Right cardiac atrium (tissue), 5 donors: ENCODE measurements around the gene CDH4. TPM values are rescaled to one million over a fixed set of nuclear protein-coding genes. Genes with fewer than 3 reads are reported as not detected.

Experiments
- ATAC-seq, 2 donors: fragments of 200-7000 bp; cut with Tn5 transposase; one replicate each; pipeline versions ENCODE4 v1.8.0 to v1.9.1; 2020; ENCODE audit warnings: moderate library complexity in 2 of 2, mild to moderate bottlenecking in 1 of 2
- DNase-seq, 3 donors: peaks; one replicate each; pipeline ENCODE4 v3.0.0-alpha.2; 2020
- H3K27ac ChIP-seq: one replicate; pipeline ENCODE4 v1.5.1; 2013; ENCODE audit warnings: mild to moderate bottlenecking, low read length, control low read depth, moderate library complexity
- H3K27me3 ChIP-seq: one replicate; pipeline ENCODE4 v1.6.1; 2013; ENCODE audit not compliant: control insufficient read depth, insufficient read depth
- H3K4me1 ChIP-seq: one replicate; pipeline ENCODE4 v1.6.1; 2013; ENCODE audit warnings: low read length; ENCODE audit not compliant: control insufficient read depth, insufficient read depth
- H3K4me3 ChIP-seq: one replicate; pipeline ENCODE4 v1.5.1; 2013; ENCODE audit warnings: low read length, control low read depth
- H3K9me3 ChIP-seq: one replicate; pipeline ENCODE4 v1.6.1; 2013; ENCODE audit warnings: low read length; ENCODE audit not compliant: control insufficient read depth
- WGBS: extraction: QIAGEN DNeasy Blood & Tissue Kit; methylation state at CpG from one replicate; pipeline ENCODE4 v1.1.7; 2013; 5-methylcytosine and 5-hydroxymethylcytosine counted together
- intact Hi-C, 4 donors: fragments of 100-400 bp; cut with DNase I; formaldehyde crosslinking; loops; one replicate each; pipeline versions ENCODE4 v1.11.0 to v1.14.0; 2022 to 2023
- polyA plus RNA-seq: library from polyadenylated mRNA; stranded (reverse); fragments of 200-250 nt; gene quantifications from one replicate; pipeline ENCODE4 v1.2.3, GENCODE V29; 2013
- total RNA-seq, 4 donors: library from RNA; stranded (reverse); fragmentation: NEBNext Ultra II Directional; extraction: Animal tissue kit (Norgen Biotek cat#: 25700); gene quantifications; one replicate each; pipeline ENCODE4 v1.2.1, GENCODE V29; 2021
- donor health status: healthy with polysubstance abuse.
- donor health status: DM: no; HTN: yes; CAD: no.
- donor health status: DM: no; HTN: no; CAD: no.
- donor health status: DM: no; HTN: yes; CAD: no; lungs with severe emphysema.
- donor health status: DM: yes; HTN: yes; CAD: no.

Gene CDH4
- total and polyA plus RNA-seq, 5 donors: 0.21 to 1.0 (median 0.39) TPM

DNA sequence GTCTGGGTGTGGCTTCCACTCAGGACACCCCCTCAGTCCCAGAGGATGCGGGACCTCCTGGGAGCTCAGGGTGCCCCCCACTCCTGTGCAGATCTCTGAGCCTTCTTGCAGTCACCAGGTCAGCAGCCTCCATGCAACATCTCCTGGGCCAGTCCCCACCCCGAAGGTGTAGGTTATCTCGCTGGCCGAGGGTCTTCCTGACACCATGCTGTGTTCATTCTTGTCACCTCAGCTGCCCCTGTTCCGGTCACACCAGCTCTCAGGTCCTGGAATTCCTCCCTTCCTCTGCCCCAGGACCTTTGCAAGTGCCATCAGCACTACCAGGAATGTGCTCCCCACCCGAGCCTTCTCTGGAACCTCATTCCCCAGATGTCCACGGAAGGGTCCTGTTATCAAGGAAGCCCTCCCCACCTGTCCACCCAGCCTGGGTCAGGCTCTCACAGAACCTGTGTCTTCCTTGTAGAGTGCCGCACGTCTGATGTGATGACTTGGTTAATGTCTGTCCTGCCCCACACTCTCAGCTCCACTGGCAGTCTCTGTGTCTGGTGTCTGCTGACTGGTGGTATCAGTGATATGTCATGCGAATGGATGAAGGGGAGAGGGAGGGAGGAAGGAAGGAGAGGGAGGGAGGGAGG, 484.1 kb downstream of the CDH4 start:
- DNase-seq (peak in 2 of 3 donors; percentile 2 to 33), ATAC-seq (no peak)
- no peak overlapping the region for H3K27ac ChIP-seq
- 42% methylated on average over 10 of the region's 10 CpGs for WGBS
- H3K4me3 ChIP-seq: no peak overlapping the region
- H3K27me3 ChIP-seq: no peaks in the 10 kb centered on the region
- H3K9me3 ChIP-seq: no peaks in the 10 kb centered on the region
- no peaks in the 10 kb centered on the region for H3K4me1 ChIP-seq
- intact Hi-C loops: no loop called here

DNA sequence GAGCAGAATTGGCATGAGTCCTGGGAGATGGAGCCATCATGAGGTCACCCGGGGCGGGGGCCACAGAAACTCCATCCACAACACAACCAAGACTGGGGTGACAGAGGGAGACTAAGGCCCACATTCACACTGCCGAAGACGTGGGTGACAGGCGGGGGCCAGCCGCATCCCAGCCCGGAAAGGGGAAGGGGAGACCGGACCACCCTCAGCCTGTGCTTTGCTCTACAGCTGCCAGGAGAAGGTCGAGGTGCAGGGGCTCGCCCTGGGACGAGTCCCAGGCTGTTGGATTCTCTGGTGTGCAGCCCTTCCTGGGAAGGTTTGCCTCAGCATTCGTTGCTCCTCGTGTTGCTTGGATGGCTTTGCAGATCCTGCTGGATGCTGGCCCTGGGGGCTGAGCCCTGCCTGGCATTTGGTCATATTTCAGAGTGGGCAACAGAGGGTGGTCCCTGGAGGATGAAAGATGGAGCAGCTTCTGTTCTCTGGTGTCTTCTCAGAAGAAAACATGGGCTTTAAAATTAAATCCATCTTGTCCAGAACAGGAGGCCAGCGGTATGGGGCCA, 484.8 kb downstream of the CDH4 start:
- Histone ChIP-seq H3K4me3 (no peak overlapping the region), H3K27me3 (no peaks in the 10 kb centered on the region), H3K27ac (no peak overlapping the region), H3K9me3 (no peaks in the 10 kb centered on the region), H3K4me1 (no peaks in the 10 kb centered on the region)
- 66% methylated on average over 14 of the region's 14 CpGs for WGBS
- intact Hi-C loops: no loop called here
- ATAC-seq (no peak), DNase-seq (peak in 1 of 3 donors; percentile 22)

DNA sequence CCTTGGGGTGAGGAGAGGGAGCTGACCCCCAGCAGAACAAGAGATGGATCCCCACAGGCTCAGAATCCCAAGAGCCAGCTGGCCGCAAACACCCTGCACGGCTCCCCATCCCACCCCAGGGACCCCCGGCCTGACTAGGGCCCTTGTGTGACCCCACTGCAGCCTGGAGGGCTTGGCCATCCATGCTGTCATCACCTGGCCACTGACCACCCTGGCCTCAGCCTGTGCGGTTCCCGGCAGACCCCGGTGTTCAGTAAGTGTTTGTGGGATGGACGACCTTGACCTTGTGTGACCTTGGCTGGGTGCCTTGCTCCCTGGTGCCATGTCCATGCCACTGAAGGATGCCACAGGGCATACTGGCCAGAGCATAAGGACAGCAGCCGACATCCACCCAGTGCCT, 485.3 kb downstream of the CDH4 start:
- Histone ChIP-seq H3K9me3 (no peaks in the 10 kb centered on the region), H3K27ac (no peak overlapping the region), H3K27me3 (no peaks in the 10 kb centered on the region), H3K4me3 (no peak overlapping the region), H3K4me1 (no peaks in the 10 kb centered on the region)
- intact Hi-C loops: no loop called here
- no peak for ATAC-seq
- DNase-seq: peak in 1 of 3 donors; percentile 18
- WGBS: 78% methylated on average over 8 of the region's 8 CpGs

DNA sequence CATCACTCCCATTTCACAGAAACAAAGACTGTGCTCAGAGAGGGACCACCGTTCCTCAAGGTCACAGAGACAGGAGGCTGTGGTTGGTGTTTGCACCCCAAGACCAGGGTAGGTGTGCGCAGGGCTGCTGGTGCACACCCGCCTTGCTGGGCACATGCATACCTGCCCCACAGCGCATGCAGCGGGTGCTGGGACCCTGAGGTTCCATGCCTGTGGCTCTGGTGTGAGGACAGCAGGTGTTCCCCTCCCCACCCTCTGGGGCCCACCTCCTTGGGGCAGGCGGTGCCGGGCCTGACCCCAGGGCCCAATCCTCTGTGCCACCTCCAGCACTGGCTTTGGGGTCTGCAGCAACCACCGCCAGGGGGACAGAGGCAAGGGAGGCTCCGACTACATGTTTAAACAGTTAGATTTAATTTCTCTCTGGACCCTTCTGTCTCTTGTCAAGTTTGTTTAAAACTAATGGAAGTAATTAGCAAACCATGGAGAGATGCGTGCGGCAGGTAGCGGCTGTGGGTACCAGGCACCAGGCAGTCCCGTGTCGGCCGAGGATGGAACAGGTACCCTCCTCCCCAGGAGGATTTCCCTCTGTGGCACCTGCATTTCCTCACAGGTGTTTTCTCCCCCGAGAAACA, 485.9 kb downstream of the CDH4 start:
- Histone ChIP-seq H3K4me3 (no peak overlapping the region), H3K27me3 (no peaks in the 10 kb centered on the region)

DNA sequence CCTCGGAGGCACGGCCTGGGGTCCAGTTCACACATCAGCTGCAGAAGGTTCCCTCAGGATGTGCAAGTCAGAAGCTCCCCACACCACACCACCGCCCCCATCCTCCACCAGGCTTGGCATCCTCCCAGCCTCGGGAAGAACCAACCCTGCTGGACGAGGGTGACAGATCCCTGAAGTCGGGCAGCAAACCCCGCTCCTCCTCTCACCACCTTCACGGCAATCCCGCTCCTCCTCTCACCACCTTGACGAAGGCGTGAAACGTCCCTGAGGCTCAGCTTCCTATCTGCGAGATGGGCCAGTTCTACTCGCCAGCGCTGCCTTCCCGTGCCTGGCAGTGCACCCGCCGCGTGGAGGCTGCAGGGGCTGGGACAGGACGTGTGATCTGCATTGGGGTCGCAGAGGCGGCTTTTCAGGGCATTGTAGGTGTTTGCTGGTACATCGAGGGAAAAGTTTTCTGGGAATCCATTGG, 486.6 kb downstream of the CDH4 start:
- 70% methylated on average over 23 of the region's 23 CpGs for WGBS
- no peak overlapping the region for H3K27ac ChIP-seq
- H3K9me3 ChIP-seq: no peaks in the 10 kb centered on the region
- no peak overlapping the region for H3K4me3 ChIP-seq
- DNase-seq: peak in 1 of 3 donors; percentile 30
- no peak for ATAC-seq
- no peaks in the 10 kb centered on the region for H3K4me1 ChIP-seq
- no peaks in the 10 kb centered on the region for H3K27me3 ChIP-seq
- intact Hi-C loops: no loop called here

More for the DNA sequence above, 485.9 kb downstream of the CDH4 start:
- ATAC-seq: no peak
- Histone ChIP-seq H3K27ac (no peak overlapping the region), H3K9me3 (no peaks in the 10 kb centered on the region), H3K4me1 (no peaks in the 10 kb centered on the region)
- DNase-seq: peak in 1 of 3 donors; percentile 33
- intact Hi-C loops: no loop called here
- WGBS: 88% methylated on average over 16 of the region's 16 CpGs

DNA sequence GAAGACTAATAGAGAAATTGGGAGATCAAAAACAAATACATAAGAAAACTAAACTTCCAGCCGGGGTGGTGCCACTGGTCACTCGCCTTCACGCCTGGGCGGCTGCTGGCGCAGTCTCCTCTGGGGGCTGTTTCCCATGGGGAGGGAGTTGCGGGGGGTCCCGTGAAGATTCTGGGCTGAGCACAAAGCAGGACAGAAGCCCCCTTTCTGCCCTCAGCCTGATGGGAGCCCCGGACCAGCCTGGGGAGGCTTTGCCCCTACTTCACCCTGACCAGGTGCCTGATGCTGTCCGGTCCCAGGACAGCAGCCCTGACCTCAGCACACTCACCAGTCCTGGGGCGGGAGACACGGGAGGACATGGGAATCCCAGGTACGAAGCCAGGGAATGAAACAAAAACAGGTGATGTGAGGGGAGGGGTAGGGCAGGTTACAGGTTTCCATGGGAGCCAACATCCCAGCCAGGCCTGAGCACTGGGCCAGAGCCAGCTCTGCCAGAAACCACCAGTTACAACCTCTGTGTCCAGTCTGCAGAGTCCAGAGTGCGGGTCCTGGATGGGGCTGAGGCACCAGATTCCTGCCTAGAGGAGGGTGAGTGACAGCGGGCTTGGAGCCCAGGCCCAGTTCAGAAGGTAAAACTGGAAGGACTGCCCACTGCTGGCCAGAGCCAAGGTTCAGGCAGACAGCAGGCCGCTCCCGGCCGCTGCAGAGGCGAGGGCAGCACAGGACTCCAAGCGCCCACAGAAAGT, 487.2 kb downstream of the CDH4 start:
- H3K4me3 ChIP-seq: no peak overlapping the region
- H3K9me3 ChIP-seq: no peaks in the 10 kb centered on the region
- DNase-seq (peak in 1 of 3 donors; percentile 41), ATAC-seq (no peak)
- no peaks in the 10 kb centered on the region for H3K4me1 ChIP-seq
- H3K27ac ChIP-seq: no peak overlapping the region
- intact Hi-C loops: no loop called here
- no peaks in the 10 kb centered on the region for H3K27me3 ChIP-seq
- 85% methylated on average over 19 of the region's 19 CpGs for WGBS

DNA sequence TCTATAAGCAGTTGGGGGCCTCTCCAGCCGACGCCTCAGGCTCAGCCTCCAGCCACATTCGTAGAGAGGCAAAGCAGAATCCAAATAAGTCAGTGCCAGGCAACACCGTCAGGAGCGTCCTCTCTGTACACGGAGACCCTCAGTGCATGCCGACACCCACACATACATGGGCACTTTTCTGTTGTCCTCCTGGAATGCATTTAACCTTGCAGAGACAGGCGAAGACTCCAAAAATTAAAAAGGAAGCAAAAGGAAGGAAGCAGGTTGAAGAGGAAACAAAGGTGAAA, 487.7 kb downstream of the CDH4 start:
- H3K4me3 ChIP-seq: no peak overlapping the region
- H3K4me1 ChIP-seq: no peaks in the 10 kb centered on the region
- WGBS: 87% methylated on average over 8 of the region's 8 CpGs
- intact Hi-C loops: no loop called here
- ATAC-seq (no peak), DNase-seq (no peak)
- no peak overlapping the region for H3K27ac ChIP-seq
- no peaks in the 10 kb centered on the region for H3K9me3 ChIP-seq
- H3K27me3 ChIP-seq: no peaks in the 10 kb centered on the region

DNA sequence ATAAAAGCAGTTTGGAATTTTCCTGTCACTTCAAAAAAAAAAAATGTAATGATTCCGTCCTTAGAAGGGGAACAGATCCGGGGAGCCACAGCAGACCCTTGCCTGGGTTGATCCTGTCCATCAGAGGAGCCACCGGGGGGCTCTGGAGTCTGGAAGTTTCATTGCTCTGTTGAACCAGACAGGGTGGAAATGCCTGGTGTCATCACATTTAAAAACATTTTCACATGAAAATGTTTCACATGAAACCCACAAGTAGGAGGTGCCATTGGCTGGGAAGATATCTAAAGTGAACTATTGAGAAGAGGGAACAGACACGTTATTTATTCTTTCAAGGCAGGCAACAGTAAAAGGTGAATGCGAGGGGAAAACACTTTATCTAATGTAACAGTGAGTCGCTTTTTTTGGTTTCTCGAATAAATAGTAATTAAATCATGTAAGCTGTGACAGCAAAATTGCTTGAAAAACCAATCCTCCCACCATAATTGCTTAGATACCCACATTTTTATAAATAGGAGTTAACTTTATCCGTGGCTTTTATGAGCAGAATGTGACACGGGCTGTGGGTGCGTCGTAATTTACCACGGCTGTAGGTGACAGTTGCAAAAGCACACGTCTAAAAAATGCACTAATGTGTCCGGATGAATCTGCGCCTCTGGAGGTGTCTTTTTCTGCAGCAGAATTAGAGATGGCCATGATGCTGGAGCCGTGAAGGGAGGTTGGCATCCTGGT, 490.2 kb downstream of the CDH4 start:
- intact Hi-C loops: no loop called here
- ATAC-seq (no peak), DNase-seq (peak in 2 of 3 donors; percentile 1 to 16)
- Histone ChIP-seq H3K9me3 (no peaks in the 10 kb centered on the region), H3K27ac (no peak overlapping the region), H3K27me3 (no peaks in the 10 kb centered on the region), H3K4me1 (no peaks in the 10 kb centered on the region), H3K4me3 (no peak overlapping the region)
- 66% methylated on average over 16 of the region's 16 CpGs for WGBS

DNA sequence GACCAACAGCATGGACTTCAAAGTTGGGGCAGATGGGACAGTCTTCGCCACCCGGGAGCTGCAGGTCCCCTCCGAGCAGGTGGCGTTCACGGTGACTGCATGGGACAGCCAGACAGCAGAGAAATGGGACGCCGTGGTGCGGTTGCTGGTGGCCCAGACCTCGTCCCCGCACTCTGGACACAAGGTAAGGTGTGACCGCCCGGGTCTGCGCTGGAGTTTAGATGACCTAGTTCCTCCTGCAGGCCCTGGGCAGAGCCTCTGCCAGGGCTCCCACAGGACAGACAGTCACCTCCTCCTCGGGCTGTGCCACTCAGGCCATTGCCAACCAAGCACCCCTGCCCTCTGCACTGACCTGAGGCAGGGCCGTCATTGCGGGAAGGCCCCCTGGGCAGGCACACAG, 491.5 kb downstream of the CDH4 start:
- H3K9me3 ChIP-seq: no peaks in the 10 kb centered on the region
- no peak overlapping the region for H3K27ac ChIP-seq
- DNase-seq: peak in 1 of 3 donors; percentile 49
- H3K4me3 ChIP-seq: no peak overlapping the region
- no peaks in the 10 kb centered on the region for H3K27me3 ChIP-seq
- no peaks in the 10 kb centered on the region for H3K4me1 ChIP-seq
- ATAC-seq: no peak
- intact Hi-C loops: no loop called here
- 91% methylated on average over 16 of the region's 16 CpGs for WGBS

DNA sequence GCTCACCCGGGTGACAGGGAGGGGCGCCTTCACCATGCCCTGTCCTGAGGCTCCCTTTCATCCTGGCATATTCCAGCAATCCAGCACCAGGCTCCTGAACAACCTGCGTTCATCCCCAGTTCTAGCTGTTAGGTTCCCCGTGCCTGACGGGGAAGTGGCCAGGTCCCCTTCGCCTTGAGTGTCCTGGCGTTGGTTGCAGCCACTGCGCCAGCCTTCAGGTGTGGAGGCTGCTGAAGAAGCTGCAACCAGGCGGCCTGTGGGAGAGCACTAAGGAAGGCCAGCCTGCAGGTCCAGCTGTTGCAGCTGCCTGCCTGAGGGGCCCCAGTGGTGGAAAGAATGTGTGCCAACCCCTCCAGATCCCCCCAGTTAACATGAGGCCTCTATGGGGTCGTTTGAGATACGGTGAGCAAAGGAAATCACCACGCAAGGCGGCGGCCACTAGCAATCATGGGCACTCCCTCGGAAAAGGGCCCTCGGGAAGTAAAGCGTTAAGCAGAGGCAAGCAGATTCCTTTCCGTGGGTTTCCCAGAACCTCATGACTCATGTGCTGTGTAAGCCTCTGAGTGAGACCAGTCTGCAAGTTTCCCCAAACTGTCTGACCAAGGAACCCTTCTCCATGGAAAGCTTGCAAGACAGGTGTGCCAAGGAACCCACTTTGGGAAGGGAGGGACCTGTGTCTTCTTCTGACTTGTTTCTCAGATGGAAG, 492.8 kb downstream of the CDH4 start:
- Histone ChIP-seq H3K27me3 (no peaks in the 10 kb centered on the region), H3K27ac (no peak overlapping the region), H3K4me1 (no peaks in the 10 kb centered on the region), H3K9me3 (no peaks in the 10 kb centered on the region), H3K4me3 (no peak overlapping the region)
- WGBS: 79% methylated on average over 18 of the region's 18 CpGs
- ATAC-seq (no peak), DNase-seq (peak in 1 of 3 donors; percentile 27)
- intact Hi-C loops: no loop called here
